Tongue (tissue), 2 donors: Measurements from ENCODE around the gene CNTD1. TPM values are rescaled to one million over a fixed set of nuclear protein-coding genes. Genes with fewer than 3 reads are reported as not detected.
A peak's percentile ranks its signal among the peaks of the same experiment; 100 is the strongest.

ENCODE experiments used
- DNase-seq: peaks from one replicate; pipeline ENCODE4 v3.0.0-alpha.2; 2015
- total RNA-seq: library from RNA; depleted of rRNA; stranded (reverse); fragments of >200 nt; gene quantifications from one replicate; pipeline ENCODE4 v1.2.3, GENCODE V29; 2014

Gene CNTD1
- total RNA-seq, 1 donor from 2014 or later, result not detected

- DNase-seq, result peak; percentile 38
Observed at GRCh38 chr17:42779936-42780850, 18.5 kb upstream of the CNTD1 start, which contains the start of gene WNK4. WNK4 (plus strand) TSS chr17:42780610; CDS start chr17:42780699, 89 bp downstream.

- DNase-seq, result no peak
Observed at GRCh38 chr17:42780851-42781638, 17.6 kb upstream of the CNTD1 start.

GRCh38 chr17:42781639-42782165 lies 17.0 kb upstream of the CNTD1 start:
- DNase-seq, result no peak

GRCh38 chr17:42782166-42783061 lies 16.2 kb upstream of the CNTD1 start:
- peak; percentile 61 for DNase-seq

- DNase-seq, result no peak
Observed at GRCh38 chr17:42783062-42783790, 15.4 kb upstream of the CNTD1 start.

GRCh38 chr17:42783791-42784138 lies 14.9 kb upstream of the CNTD1 start:
- DNase-seq, result no peak

- no peak for DNase-seq
Observed at GRCh38 chr17:42784409-42784808, 14.3 kb upstream of the CNTD1 start.

GRCh38 chr17:42784811-42785592 lies 13.7 kb upstream of the CNTD1 start:
- DNase-seq, result no peak

GRCh38 chr17:42787266-42787665 lies 11.4 kb upstream of the CNTD1 start:
- no peak for DNase-seq

GRCh38 chr17:42791948-42792347 lies 6.7 kb upstream of the CNTD1 start:
- DNase-seq, result no peak

GRCh38 chr17:42792545-42792944 lies 6.1 kb upstream of the CNTD1 start:
- no peak for DNase-seq

- DNase-seq, result no peak
Observed at GRCh38 chr17:42795061-42795460, 3.6 kb upstream of the CNTD1 start.

- DNase-seq, result no peak
Observed at GRCh38 chr17:42795465-42795864, 3.2 kb upstream of the CNTD1 start.

- no peak for DNase-seq
Observed at GRCh38 chr17:42796066-42796758, 2.4 kb upstream of the CNTD1 start.

- DNase-seq, result no peak
Observed at GRCh38 chr17:42797067-42798007, 1.3 kb upstream of the CNTD1 start.

- no peak for DNase-seq
Observed at GRCh38 chr17:42798011-42798382, 664 bp upstream of the CNTD1 start.

GRCh38 chr17:42803074-42803883 lies 4.6 kb downstream of the CNTD1 start:
- no peak for DNase-seq

GRCh38 chr17:42804918-42805367 lies 6.3 kb downstream of the CNTD1 start:
- peak; percentile 57 for DNase-seq
